ENCODE results near the gene RPL13A. TPM values are rescaled to one million over a fixed set of nuclear protein-coding genes. Genes with fewer than 3 reads are reported as not detected.

Gene RPL13A
- total and polyA plus RNA-seq, 2 of the 13 experiments (the other 11 are each of a cell fraction or from before 2014, with no cell fraction given) = 2,601 to 3,407 TPM

GRCh38 chr19:49443366-49444099, 43.9 kb upstream of the RPL13A start (continued):
- TF ChIP-seq NFKBIZ (CRISPR knock-in tag; IDR thresholded peaks at IDR 0.05) = no peak
- TF ChIP-seq ZBTB10 (CRISPR knock-in tag; IDR thresholded peaks at IDR 0.05; ENCODE audit: borderline replicate concordance) = no peak
- 0 out of 2 replicates have a peak, but pooled peaks have one; percentile 45 for TF ChIP-seq PAX8 (CRISPR knock-in tag; IDR thresholded peaks at IDR 0.05; ENCODE audit: borderline replicate concordance)
- TF ChIP-seq, protein P1, sequence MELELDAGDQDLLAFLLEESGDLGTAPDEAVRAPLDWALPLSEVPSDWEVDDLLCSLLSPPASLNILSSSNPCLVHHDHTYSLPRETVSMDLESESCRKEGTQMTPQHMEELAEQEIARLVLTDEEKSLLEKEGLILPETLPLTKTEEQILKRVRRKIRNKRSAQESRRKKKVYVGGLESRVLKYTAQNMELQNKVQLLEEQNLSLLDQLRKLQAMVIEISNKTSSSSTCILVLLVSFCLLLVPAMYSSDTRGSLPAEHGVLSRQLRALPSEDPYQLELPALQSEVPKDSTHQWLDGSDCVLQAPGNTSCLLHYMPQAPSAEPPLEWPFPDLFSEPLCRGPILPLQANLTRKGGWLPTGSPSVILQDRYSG (CRISPR knock-in tag; IDR thresholded peaks at IDR 0.05) = no peak
- TF ChIP-seq SP140L (CRISPR knock-in tag; IDR thresholded peaks at IDR 0.05; ENCODE audit: borderline replicate concordance) = no peak
- TF ChIP-seq, protein P2, sequence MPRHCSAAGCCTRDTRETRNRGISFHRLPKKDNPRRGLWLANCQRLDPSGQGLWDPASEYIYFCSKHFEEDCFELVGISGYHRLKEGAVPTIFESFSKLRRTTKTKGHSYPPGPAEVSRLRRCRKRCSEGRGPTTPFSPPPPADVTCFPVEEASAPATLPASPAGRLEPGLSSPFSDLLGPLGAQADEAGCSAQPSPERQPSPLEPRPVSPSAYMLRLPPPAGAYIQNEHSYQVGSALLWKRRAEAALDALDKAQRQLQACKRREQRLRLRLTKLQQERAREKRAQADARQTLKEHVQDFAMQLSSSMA (CRISPR knock-in tag; IDR thresholded peaks at IDR 0.05) = peak; percentile 98
- peak; percentile 37 for TF ChIP-seq ZNF263 (CRISPR knock-in tag; IDR thresholded peaks at IDR 0.05)
- no peak for TF ChIP-seq MAFK (conservative IDR thresholded peaks at IDR 0.05 in 1 of 2, IDR thresholded peaks at IDR 0.05 in 1 of 2; ENCODE audit: low read length in 2 of 2)
- no peak for TF ChIP-seq ZNF629 (CRISPR knock-in tag; conservative IDR thresholded peaks at IDR 0.05)
- TF ChIP-seq TCF7 (IDR thresholded peaks at IDR 0.05; ENCODE audit: low read depth) = no peak
- no peak for TF ChIP-seq FOXK2 (IDR thresholded peaks at IDR 0.05)
- no peak for TF ChIP-seq ZNF589 (CRISPR knock-in tag; conservative IDR thresholded peaks at IDR 0.05)
- 0 out of 2 replicates have a peak, but pooled peaks have one; percentile 10 for TF ChIP-seq GATAD1 (CRISPR knock-in tag; IDR thresholded peaks at IDR 0.05)
- peak; percentile 88; the same call in 1 of the 2 replicates for TF ChIP-seq ZNF572 (CRISPR knock-in tag; IDR thresholded peaks at IDR 0.05)
- TF ChIP-seq ZBTB39 (CRISPR knock-in tag; IDR thresholded peaks at IDR 0.05) = peak; percentile 31; the same call in 1 of the 2 replicates
- no peak for TF ChIP-seq DDIT3 (CRISPR knock-in tag; IDR thresholded peaks at IDR 0.05)
- TF ChIP-seq ZZZ3 (CRISPR knock-in tag; IDR thresholded peaks at IDR 0.05; ENCODE audit: borderline replicate concordance) = no peak
- TF ChIP-seq, protein P3, sequence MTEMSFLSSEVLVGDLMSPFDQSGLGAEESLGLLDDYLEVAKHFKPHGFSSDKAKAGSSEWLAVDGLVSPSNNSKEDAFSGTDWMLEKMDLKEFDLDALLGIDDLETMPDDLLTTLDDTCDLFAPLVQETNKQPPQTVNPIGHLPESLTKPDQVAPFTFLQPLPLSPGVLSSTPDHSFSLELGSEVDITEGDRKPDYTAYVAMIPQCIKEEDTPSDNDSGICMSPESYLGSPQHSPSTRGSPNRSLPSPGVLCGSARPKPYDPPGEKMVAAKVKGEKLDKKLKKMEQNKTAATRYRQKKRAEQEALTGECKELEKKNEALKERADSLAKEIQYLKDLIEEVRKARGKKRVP (CRISPR knock-in tag; IDR thresholded peaks at IDR 0.05) = no peak
- TF ChIP-seq, protein P4, sequence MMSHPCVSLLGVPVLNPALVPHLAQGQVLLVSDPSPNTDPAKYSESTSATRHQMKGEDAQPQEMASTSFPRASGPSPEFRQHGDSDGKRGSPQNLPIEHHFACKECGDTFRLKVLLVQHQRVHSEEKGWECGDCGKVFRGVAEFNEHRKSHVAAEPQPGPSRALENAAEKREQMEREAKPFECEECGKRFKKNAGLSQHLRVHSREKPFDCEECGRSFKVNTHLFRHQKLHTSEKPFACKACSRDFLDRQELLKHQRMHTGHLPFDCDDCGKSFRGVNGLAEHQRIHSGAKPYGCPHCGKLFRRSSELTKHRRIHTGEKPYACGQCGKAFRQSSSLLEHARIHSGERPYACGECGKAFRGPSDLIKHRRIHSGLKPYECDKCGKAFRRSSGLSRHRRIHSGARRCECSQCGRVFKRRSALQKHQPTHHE (CRISPR knock-in tag; IDR thresholded peaks at IDR 0.05; ENCODE audit: borderline replicate concordance) = no peak

Measured in HepG2 (cell line).